AG04449 (cell line): Measurements from ENCODE around the gene XRCC1.

ENCODE experiments used
- CTCF ChIA-PET: fragments of 350-600 bp; formaldehyde crosslinking; extraction: SDS; loops from one replicate; lab custom pipeline; 2021; ENCODE audit warnings: antibody characterized with exemption; lab: Yijun Ruan, JAX
- POLR2A ChIA-PET: fragments of 400-600, 350-600 bp; formaldehyde crosslinking; extraction: SDS; loops from one replicate; lab custom pipeline; 2020; ENCODE audit warnings: antibody characterized with exemption, inconsistent platforms; lab: Yijun Ruan, JAX
- DNase-seq: peaks from one replicate; pipeline ENCODE4 v3.0.0-alpha.2; 2010; ENCODE audit warnings: low read depth, low spot score
- H3K4me3 ChIP-seq: 2 replicates; pipeline ENCODE4 v1.5.1; 2011; ENCODE audit warnings: low read depth, mild to moderate bottlenecking, control low read depth, low read length
- TF ChIP-seq, protein P1 (sequence below): IDR thresholded peaks from one replicate; pipeline ENCODE4 v1.5.1; 2011; ENCODE audit warnings: mild to moderate bottlenecking, moderate library complexity, low read length, control low read depth, inconsistent platforms; ENCODE audit not compliant: insufficient read depth; ENCODE audit errors: missing control alignments

The XRCC1 gene

DNA sequence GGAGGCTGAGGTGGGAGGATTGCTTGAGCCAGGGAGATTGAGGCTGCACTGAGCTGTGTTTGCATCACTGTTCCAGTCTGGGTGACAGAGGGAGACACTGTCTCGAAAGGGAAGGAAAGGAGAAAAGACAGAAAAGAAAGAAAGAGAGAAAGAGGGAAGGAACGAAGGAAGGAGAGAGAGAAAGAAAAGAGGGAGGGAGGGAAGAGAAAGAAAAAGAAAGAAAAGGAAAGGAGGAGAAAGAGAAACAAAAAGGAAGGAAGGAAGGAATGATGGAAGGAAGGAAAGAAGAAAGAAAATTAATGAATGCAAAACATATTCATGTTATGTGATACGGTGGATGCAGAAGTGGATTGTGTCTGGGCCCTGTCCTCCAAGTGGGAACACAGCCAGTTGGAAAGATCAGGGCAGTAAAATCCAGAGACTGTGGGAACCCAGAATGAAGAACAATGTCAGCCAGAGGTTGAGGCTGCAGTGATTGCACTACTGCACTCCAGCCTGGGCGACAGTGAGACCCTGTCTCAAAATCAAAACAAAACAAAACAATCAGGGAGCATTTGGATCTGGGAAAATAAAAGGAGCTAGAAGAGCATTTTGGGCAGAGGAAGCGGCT, 77.0 kb downstream of the XRCC1 start:
- H3K4me3 ChIP-seq = no peak overlapping the region
- CTCF ChIA-PET = interaction anchor here (1.2 to 2.0 kb wide), 2 partner anchors 24 to 51 kb away, joined by 4 to 5 read pairs; no protein-coding TSS in a partner anchor
- POLR2A ChIA-PET = no interaction called here
- TF ChIP-seq, protein P1, sequence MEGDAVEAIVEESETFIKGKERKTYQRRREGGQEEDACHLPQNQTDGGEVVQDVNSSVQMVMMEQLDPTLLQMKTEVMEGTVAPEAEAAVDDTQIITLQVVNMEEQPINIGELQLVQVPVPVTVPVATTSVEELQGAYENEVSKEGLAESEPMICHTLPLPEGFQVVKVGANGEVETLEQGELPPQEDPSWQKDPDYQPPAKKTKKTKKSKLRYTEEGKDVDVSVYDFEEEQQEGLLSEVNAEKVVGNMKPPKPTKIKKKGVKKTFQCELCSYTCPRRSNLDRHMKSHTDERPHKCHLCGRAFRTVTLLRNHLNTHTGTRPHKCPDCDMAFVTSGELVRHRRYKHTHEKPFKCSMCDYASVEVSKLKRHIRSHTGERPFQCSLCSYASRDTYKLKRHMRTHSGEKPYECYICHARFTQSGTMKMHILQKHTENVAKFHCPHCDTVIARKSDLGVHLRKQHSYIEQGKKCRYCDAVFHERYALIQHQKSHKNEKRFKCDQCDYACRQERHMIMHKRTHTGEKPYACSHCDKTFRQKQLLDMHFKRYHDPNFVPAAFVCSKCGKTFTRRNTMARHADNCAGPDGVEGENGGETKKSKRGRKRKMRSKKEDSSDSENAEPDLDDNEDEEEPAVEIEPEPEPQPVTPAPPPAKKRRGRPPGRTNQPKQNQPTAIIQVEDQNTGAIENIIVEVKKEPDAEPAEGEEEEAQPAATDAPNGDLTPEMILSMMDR = no peak
- DNase-seq = no peak

DNA sequence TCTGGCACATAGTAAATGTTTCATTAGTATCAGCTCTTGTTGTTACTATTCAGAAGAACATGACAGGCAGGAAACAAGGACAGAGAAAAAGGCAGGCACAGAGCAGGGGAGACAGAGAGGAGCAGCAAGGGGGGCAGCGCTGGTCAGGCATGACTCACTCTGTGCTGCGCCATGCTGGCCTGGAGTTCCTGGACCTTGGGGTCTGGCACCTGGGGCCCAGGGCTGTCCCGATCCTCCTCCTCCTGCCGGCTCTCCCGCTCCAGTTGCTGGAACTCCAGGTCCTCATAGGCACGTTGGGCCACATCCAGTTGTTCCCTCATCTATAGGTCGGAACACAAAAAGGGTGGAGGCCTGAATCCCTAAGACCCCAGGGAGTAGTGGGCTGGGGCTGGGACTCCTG, 78.4 kb downstream of the XRCC1 start:
- H3K4me3 ChIP-seq = no peak overlapping the region
- TF ChIP-seq, protein P1 = no peak
- no peak for DNase-seq
- ChIA-PET POLR2A (no interaction called here), CTCF (interaction anchor here (0.8 to 2.9 kb wide), 4 partner anchors 21 to 50 kb away, joined by 3 to 15 read pairs (median 9); no protein-coding TSS in a partner anchor)

DNA sequence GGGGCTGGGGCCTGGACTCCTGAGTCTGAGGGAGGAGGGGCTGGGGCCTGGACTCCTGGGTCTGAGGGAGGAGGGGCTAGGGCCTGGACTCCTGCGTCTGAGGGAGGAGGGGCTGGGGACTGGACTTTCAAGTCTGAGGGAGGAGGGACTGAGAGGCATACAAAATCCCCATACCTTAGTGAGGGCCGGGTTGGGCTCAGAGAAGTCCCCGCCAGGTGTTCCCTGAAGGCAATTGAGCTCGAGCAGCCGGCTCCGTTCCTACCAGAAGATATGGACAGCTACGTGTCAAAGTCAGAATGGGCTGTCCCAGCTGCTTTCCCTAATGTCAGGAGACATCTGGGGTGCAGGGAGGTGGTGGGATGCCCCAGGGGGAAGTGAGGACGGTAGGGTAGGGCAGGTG, 80.2 kb downstream of the XRCC1 start:
- ChIA-PET POLR2A (no interaction called here), CTCF (interaction anchor here (0.8 to 2.9 kb wide), 3 partner anchors 12 to 48 kb away, joined by 3 to 15 read pairs (median 13); no protein-coding TSS in a partner anchor)
- no peak overlapping the region for H3K4me3 ChIP-seq
- DNase-seq = no peak
- TF ChIP-seq, protein P1 = no peak
